Posterior vena cava (tissue), 2 donors: Measurements from ENCODE around the gene IMMP2L. TPM values are rescaled to one million over a fixed set of nuclear protein-coding genes. Genes with fewer than 3 reads are reported as not detected.

Experiments used
- DNase-seq: peaks from one replicate; pipeline ENCODE4 v3.0.0-alpha.2; 2020; ENCODE audit warnings: low spot score
- intact Hi-C, 2 donors: fragments of 100-400 bp; cut with DNase I; formaldehyde crosslinking; loops; one replicate each; pipeline versions ENCODE4 v1.14.1 to v1.14.2; 2022 to 2023
- total RNA-seq, 2 donors: library from RNA; stranded (reverse); fragmentation: NEBNext Ultra II Directional; extraction: Animal tissue kit (Norgen Biotek cat#: 25700); gene quantifications; one replicate each; pipeline ENCODE4 v1.2.1, GENCODE V29; 2021
- donor health status: DM: yes; HTN: yes; CAD: no.
- donor health status: DM: yes; HTN: yes; CAD: no.

IMMP2L gene
- total RNA-seq, 2 donors from 2014 or later, result 15.9 to 20.5 TPM

DNA sequence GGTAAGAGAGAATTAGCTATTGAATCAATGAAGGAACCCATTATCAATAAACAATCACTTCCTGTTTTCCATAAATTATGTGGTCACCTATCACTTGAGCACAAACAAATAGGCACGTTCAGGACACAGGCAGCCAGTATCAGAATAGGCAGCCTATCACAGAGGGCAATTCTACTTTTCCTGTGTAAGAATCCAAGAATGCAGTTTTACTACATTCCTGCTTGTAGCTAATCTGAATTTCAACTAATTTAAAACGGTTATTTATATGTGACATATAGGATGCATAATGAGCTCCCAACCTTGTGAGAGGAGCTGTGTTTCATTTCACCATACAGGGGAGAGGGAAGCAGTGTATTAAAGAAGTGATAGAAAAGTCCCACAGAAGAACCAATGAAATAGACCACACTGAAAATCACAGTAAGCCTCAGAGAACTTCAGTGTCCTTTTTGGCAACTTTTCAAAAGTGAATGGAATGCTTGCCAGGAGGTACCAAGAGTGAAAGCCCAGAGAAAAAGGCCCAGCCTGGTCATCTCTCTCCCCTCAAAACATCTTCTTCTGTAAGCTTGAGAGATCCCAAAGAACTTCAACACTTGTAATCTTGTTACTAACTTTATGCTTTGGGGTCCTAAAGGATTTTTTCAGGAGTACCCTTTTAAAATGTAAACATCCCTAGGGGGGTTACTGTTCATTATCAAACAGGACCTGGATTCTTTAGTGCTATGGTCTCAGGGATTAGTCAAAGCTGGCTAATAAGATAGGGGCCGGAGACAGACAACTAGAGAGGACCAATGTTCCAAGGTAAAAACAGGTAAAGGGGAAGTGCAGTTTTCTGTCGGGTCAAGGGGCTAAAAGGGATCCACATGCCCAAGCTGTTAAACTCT is 1.3 kb downstream of the IMMP2L start:
- DNase-seq, result no peak
- intact Hi-C loops, result no loop called here

DNA sequence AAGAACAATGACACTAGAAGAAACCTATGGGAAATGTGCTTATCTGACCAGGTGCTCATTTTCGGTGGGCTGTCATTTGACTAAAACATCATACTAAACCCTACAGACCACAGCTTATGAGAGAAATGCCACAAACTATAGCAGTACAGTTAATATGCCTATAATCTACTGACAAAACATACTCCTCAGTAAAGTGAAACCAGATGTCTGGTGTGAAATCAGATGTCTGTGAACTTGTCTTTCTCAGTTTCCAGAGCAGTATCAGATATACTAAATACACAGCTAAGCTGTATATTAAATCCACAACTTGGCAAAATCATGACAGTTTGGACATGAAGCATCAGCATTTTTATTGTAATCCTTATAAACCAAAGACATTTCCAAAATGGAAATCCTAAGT is 3.3 kb downstream of the IMMP2L start:
- DNase-seq, result no peak
- intact Hi-C loops, result loop anchor here in 1 of 2 donors (2.0 kb wide), 1 partner anchor 70 kb away; no protein-coding TSS in a partner anchor

GRCh38 chr7:111556977-111557376 is 5.3 kb downstream of the IMMP2L start:
- intact Hi-C loops, result no loop called here
- DNase-seq, result no peak

DNA sequence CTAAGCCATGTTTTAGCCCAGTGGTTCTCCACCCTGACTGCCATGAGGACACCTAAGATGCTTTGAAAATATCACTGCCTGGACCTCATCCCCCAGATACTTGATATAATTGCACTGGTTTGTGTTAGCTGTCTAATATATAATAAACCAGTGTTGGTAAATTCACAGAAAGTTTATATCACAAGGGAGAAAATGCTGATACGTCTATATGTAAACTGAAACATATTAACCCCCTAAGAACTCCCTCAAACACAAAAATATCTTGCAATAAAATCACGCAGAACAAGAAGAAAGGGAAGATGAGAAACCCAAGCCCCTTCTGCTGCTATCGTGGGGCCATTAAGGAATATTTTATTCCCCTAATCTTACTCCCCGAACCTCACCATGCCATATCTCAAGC is 8.2 kb downstream of the IMMP2L start:
- no peak for DNase-seq
- intact Hi-C loops, result no loop called here

DNA sequence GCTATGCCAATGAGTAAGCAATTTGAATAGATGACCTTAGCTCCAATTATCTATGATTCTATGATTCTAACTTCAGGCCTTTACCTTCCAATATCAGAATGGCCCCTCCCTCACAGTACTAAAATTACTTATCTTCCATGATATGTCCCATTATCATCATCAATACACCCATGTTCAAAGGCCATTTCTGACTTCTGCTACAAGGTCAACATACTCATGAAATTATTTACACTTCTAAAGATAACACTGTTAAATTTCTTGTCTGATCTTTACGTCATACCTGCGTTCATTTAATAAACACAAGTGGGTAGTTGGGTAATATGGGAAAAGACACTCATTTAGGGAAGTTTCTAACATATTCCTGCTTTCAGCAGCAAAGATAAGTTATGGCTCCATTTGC is 21.2 kb downstream of the IMMP2L start:
- intact Hi-C loops, result no loop called here
- DNase-seq, result no peak

DNA sequence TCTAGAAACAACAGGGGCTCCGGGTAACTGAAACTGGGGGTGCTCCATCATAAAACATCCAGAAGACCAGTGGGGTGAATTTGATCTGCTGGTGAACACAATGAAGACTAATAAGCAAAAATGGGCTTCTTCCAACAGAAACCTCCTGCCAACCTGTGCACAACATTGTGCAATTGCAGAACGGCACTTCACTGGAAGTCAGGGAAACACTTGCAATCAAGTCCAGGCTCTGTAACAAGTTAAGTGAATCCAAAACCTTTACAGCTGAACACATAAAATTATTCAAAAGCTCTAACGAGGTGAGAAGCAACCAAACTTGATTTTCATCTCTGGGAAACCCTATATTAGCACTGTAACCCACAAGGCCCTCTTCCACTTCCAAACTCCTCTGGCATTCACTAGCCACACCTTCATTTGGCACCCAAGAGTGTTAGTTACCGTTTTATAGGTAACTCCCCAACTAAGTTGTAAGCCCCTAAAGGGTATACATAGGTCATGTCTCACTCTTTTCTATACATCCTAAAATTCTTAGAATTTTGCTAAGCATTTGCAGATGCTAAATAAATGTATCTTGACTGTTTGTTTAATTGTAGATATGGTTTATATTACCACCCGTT is 22.0 kb downstream of the IMMP2L start:
- DNase-seq, result no peak
- intact Hi-C loops, result no loop called here

GRCh38 chr7:111537134-111537533 is 25.2 kb downstream of the IMMP2L start:
- intact Hi-C loops, result no loop called here

GRCh38 chr7:111535142-111535870 is 27.0 kb downstream of the IMMP2L start:
- DNase-seq, result no peak
- intact Hi-C loops, result no loop called here

More at GRCh38 chr7:111537134-111537533, 25.2 kb downstream of the IMMP2L start:
- DNase-seq, result no peak

DNA sequence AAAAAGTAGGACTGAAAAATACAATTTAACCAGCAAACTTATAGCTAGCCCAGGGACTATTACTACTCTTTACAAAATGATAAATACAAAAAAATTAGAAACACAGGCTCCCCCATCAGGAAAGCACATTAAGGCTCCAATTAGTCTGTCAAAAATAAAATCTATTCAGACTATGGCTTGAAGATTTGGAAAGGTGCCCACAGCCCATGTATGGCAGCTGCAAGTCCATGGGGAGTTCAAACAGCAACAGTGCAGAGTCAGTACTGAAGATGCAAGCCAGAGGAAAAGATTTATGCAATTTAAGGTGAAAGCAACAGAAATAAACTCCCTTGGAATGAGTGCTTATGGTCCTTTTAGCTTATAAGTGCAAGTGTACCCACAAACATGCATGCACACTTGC is 29.7 kb downstream of the IMMP2L start:
- intact Hi-C loops, result no loop called here

GRCh38 chr7:111531993-111532392 is 30.3 kb downstream of the IMMP2L start:
- DNase-seq, result no peak
- intact Hi-C loops, result no loop called here

More for the DNA sequence above, 29.7 kb downstream of the IMMP2L start:
- no peak for DNase-seq

DNA sequence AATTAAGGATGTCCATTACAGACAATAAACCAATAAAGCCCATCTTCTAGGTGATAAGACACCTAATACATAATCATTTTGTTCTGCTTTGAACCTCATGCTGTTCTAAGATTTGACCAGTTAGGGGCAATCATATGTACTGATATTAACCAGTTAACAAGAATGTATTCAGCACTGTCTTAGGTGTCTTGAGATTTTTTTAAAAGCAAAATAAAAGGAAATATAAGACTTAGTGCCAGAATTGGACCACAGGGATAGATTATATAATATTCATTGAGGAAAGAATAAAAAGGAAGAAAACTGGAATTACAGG is 32.0 kb downstream of the IMMP2L start:
- no peak for DNase-seq
- intact Hi-C loops, result no loop called here

GRCh38 chr7:111529507-111530355 is 32.6 kb downstream of the IMMP2L start:
- DNase-seq, result no peak
- intact Hi-C loops, result no loop called here

- intact Hi-C loops, result no loop called here
- DNase-seq, result no peak
Observed at GRCh38 chr7:111528331-111528730, 34.0 kb downstream of the IMMP2L start.

GRCh38 chr7:111527545-111527944 is 34.7 kb downstream of the IMMP2L start:
- DNase-seq, result no peak
- intact Hi-C loops, result no loop called here

DNA sequence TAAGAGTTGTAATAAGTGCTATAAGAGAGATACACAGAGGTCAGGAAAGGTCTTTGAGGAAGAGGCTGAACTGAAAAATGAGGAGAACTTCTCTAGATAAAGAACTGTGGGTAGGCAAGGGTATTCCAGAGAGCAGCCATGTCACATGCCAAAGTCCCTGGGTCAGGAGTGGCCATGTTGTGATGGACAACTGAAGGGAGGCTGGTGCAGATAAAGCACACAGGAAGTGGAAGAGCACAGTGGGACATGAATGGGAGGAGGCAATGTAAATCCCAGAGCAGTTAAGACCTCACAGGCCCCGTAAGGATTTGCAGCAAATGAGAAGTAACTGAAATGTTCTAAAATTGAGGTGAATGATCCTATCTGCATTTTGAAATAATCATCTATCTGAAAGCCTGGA is 37.2 kb downstream of the IMMP2L start:
- no peak for DNase-seq
- intact Hi-C loops, result no loop called here

DNA sequence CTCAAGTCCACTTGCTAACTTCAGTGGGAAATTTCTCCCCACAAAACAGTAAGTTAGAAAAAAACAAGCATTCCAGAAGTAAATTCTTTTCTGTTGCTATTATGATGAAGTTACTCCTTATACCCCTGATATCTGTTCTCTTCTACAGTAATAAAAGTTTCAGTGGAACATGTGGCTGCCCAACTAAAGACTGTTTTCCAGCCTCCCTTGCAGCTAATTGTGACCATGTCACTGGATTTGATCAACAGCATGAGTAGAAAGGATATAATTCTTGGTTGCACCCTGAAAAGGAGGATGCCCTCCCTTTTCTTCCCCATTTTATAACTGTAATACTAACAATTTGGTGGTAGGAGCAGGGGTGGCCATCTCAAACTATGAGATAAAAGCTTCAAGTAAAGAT is 40.6 kb downstream of the IMMP2L start:
- intact Hi-C loops, result no loop called here
- no peak for DNase-seq

DNA sequence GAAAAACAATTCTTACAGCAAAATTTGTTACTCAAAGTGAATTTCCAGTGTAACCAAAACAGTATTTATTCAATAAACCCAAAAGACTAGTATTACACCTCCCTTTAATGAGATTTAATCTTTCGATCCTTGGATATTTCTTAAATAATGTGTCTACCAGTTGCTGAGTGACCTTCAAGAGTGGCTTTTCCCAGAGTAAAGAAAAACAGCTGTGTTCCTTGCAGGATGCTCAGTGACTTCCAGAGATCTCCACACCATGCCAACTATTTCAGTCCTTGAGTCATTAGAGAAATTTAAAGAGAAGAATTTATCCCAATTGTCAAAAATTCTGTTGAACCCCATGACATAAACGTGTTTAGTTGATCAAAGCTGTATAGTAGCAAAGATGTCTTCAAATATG is 44.0 kb downstream of the IMMP2L start:
- intact Hi-C loops, result no loop called here
- DNase-seq, result no peak

GRCh38 chr7:111517549-111517951 is 44.7 kb downstream of the IMMP2L start:
- intact Hi-C loops, result no loop called here

DNA sequence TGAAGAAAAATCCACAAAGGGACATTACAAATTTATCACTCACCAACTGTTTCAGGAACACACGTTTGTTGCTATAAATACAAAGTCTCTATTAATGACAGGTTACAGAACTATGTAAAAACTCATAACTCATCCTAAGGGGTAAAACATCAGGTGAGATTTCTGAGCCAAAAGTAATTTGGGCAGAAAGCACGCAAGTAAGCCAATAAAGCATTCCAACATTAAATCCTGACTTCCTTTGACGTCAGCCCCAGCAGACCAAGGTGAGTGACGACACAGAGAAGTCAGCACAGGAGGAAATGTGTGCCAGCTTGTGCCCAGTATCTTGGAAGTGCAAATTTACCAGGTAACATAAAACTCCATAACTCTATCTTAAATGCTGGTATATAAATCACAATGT is 45.7 kb downstream of the IMMP2L start:
- no peak for DNase-seq
- intact Hi-C loops, result no loop called here

More at GRCh38 chr7:111517549-111517951, 44.7 kb downstream of the IMMP2L start:
- DNase-seq, result no peak
